ENCODE data around the gene PUS1.

PUS1 gene

DNA sequence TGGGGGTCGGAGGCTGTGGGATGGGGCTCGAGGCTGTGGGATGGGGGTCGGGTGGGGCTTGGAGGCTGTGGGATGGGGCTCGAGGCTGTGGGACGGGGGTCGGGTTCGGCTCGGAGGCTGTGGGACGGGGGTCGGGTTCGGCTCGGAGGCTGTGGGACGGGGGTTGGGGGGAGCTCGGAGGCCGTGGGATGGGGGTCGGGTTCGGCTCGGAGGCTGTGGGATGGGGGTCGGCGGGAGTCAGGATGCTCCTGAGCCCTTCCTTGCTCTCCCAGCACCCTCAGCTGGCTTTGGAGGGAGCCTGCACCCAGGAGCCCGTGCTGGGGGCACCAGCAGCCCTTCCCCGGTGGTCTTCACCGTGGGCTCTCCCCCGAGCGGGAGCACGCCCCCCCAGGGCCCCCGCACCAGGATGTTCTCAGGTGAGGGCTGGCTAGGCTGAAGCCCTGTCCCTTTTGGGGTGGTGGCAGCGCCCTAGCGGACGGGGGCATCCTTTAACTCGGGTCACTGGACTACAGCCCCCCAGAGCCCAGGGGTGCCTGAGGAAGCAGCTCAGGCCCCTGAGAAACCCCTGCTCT is 11.9 kb upstream of the PUS1 start:
- DNase-seq = no peak

DNA sequence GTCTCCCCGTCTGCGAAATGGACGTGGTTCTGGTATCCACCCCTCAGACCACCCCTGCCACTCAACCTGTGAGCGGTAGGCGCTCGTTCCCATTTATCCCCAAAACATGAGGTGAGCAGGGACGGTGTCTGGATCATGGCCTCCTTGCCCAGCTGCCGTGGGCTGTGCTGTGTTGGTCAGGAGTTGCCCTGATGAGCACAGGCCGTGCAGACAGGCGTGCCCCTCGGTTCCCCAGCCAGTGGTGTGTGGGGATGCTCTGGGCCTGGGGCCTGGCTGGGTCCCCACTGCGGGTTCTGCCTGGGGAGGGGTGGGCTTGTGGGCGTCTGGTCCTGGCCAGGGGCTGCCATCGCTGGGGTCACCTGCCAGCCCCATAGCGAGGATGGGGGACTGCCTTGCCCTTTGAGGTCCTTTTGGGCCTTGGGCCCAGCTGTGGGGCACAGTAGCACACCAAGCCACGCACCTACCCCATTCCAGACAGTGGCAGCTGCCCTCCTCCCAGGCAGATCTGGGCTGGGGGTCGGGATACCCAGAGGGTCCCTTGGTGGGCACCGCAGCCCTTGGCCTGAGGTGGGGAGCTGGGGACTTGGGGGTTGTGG is 11.3 kb upstream of the PUS1 start:
- DNase-seq = no peak

DNA sequence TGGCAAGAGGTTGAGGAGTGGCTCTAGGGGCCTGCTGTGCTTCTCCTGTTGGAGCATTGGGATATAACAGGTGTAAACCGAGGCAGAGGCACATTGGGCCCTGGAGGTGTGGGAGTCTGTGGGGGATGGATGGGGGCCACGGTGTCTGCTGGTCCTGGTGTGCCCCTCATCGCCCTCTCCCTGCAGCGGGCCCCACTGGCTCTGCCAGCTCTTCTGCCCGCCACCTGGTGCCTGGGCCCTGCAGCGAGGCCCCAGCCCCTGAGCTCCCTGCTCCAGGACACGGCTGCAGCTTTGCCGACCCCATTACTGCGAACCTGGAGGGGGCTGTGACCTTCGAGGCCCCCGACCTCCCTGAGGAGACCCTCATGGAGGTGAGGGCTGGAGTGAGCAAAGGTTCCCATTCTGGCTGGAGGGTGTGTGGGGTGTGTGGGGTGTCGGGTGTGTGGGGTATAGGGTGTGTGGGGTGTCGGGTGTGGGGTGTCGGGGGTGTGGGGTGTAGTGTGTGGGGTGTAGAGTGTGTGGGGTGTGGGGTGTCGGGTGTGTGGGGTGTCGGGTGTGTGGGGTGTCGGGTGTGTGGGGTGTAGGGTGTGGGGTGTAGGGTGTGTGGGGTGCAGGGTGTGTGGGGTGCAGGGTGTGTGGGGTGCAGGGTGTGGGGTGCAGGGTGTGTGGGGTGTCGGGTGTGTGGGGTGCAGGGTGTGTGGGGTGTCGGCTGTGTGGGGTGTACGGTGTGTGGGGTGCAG is 10.6 kb upstream of the PUS1 start:
- DNase-seq = no peak

DNA sequence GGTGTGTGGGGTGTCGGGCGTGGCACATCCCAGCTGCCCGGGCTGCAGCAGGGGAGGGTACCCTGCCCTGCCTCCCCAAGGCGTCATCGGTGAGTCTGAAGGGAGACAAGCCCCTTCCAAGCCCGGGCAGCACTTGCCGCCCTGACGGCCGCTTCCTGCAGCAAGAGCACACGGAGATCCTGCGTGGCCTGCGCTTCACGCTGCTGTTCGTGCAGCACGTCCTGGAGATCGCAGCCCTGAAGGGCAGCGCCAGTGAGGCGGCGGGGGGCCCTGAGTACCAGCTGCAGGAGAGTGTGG is 10.1 kb upstream of the PUS1 start:
- no peak for DNase-seq

DNA sequence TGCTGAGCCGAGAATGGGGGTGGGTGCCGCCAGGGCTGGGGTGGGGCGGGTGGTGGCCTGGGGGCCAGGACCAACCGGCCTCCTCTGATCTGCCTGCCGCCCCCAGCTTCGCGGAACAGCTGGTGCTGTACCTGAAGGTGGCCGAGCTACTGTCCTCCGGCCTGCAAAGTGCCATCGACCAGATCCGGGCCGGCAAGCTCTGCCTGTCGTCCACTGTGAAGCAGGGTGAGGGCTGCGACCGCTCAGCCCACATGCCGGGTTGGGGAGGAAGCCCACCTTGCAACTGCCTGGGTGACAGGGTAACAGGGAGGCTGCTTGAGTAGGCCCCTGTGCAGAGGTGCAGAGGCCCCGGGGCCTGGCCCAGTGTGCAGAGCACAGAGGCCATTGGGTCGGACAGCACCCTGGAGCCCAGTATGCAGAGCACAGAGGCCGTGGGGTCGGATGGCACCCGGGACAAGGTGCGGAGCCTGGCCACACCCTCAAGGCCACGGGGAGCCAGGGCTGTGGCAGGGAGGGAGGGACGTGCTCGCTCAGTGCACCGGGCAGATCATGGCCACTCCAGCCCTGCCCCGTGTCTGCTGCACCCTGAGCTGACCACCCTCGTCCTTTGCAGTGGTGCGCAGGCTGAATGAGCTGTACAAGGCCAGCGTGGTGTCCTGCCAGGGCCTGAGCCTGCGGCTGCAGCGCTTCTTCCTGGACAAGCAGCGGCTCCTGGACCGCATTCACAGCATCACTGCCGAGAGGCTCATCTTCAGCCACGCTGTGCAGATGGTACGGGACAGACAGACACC is 9.5 kb upstream of the PUS1 start:
- no peak for DNase-seq

DNA sequence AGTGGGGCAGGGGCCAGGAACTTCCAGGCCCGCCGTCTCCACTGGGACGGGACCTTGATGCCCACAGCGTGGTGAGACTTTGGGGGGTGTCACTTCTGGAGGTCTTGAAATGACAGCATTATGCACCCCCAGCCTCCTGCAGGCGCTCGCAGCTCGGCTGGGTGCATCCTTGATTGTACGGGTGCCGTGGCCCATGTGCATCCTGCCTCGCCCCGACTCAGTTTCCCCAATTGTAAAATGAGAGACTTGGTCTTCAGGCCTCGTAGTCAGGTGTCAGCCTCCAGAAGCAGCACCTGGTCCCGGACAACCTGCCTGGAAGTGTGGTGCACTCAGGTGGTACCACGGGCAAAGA is 8.9 kb upstream of the PUS1 start:
- no peak for DNase-seq

DNA sequence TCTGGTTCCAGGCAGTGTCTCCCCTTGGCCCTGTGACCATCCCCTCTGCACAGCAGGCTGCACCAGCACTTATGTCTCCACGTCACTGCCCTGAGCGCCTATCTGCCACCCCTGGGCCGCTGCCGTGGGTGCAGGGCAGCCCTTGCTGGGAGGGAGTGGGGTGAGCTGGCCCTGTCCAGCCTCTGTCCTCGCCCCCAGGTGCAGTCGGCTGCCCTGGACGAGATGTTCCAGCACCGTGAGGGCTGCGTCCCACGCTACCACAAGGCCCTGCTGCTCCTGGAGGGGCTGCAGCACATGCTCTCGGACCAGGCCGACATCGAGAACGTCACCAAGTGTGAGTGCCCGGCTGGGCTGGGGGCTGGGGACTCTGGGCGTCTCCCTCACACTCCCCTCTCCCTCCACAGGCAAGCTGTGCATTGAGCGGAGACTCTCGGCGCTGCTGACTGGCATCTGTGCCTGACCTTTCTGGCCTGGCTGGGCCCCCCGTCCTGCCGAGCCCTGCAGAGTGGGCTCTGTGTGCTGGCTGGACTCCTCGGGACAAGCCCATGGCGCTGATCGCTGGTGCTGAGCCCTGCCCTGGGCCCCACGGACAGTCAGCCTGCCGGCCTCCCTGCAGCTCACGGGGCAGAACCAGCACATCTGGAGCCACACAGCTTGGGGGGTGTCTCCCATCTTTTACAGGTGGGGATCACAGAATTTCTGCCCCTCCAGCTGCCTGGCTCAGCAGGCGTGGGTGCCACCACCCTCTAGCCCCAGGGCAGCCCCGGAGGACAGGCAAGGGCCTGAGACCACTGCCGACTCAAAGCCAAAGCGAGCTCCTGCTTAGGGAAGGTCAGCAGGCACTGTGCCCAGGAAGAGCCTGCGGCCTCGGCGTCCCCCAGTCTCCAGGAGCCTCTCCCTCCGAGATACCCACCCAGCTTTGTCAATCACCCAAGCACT is 7.9 kb upstream of the PUS1 start:
- DNase-seq = no peak

DNA sequence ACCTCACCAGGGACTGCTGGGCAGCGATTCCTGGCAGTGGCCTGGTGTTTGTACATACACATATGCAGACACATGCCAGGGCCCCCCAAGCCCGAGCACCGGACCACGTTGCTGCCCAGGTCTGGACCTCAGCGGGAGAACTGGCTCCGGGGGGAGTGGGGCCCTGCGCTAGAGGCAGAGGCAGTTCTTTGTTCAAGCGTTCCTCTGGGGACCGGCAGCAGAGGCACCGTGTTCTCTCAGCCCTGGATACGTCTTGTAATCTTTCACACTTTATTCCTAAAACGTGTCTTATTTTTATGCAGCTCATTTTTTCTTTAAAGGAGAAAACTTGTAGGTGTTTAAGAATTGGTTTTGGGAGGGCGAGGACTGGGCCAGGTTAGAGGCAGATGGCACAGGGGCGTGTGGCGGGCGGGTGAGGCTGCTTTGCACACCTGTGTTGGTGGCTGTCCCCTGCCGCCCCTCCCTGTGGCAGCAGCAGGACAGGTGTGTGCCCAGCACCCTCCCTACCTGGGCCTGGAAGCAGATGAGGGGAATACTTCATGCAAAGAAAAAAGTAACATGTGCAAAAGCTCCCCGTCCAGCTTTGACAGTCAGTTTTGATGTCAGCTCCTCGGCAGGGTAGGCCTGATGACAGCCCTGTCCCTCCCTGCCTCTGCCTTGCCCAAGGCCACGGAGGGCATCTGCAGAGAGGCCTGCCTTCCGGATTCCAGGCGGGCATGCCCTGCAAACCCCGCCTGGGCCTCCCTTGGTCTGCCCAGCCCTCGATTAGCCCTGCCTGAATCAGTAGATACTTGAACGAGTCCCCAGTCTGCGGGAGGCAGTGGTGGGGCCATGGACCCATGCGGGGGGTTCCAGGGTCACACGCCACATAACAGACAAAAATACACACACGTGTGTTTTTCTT is 7.0 kb upstream of the PUS1 start:
- DNase-seq = no peak

DNA sequence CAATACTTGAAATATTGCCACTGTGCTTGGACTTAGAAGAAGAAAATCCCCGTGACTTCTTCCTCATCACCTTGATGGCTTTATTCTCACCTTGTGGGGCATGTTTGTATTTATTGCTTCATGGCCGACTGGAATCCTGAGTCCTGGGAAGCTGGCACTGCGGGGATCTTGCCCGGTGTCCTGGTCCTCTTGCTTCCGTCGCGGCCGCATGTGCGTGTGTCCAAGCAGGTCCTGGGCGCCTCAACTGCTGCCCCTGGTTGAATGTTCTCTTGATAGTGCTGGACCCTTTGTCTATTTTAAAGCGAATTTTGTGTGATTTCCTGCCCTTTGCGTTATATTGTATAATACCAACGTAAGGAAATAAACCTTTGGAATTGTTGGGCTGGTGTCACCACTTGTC is 6.3 kb upstream of the PUS1 start:
- no peak for DNase-seq

DNA sequence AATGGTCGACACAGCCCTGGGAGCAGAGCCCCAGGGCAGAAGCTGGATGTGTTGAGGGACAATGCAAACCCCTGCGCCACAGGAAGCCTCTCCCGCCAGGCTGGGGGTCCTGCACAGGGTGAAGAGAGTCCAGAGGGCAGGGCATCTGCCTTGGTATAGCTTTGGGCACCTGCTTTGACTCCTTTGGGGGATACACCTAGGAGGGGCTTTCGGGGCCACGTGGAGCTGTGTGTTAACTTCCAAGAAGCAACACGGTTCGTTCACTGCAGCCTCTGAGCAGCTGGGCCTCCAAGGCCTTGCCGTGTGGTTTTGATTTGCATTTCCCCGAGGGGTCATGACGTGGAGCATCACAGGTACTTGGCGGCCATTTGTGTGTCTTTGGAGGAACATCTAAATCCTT is 5.8 kb upstream of the PUS1 start:
- DNase-seq = no peak

DNA sequence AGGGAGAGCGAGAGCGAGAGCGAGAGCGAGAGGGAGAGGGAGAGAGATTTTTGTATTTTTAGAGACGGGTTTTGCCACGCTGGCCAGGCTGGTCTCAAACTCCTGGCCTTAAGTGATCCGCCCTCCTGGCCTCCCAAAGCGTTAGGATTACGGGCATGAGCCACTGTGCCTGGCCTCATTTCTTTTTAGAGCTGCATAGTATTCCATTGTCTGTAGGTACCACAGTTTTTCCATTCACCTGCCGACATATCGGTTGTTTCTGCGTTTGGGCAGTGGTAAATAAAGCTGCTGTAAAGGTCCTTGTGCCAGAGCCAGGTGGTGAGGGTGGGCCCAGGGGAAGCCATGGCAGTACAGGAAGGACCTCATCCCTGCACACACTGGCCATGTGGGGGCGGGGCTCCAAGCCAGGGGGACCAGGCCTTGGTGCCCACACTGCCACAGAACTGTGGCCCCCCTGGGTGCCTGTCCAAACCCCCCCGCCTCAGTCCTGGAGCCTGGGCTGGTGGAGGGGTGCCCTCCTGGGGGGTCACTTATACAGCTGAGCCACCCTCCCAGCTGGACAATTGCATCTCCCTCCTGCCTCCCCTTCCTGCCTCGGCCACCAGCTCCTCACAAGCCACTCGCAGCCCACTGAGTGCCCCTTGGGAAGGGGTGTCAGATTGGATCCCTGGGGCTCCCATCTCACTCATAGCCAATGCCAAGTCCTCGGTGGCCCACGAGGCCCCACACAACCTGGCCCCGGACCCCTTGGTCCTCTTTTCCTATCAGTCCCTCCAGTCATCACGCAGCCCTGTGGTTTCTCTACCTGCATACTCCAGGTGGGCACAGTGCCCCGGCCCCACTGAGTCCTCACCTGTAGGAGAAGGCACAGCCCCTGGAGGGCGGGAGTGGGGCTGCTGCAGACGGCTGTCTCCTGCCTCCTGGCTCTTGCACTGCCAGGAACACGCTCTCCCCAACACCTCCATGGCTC is 1.7 kb upstream of the PUS1 start:
- no peak for DNase-seq

DNA sequence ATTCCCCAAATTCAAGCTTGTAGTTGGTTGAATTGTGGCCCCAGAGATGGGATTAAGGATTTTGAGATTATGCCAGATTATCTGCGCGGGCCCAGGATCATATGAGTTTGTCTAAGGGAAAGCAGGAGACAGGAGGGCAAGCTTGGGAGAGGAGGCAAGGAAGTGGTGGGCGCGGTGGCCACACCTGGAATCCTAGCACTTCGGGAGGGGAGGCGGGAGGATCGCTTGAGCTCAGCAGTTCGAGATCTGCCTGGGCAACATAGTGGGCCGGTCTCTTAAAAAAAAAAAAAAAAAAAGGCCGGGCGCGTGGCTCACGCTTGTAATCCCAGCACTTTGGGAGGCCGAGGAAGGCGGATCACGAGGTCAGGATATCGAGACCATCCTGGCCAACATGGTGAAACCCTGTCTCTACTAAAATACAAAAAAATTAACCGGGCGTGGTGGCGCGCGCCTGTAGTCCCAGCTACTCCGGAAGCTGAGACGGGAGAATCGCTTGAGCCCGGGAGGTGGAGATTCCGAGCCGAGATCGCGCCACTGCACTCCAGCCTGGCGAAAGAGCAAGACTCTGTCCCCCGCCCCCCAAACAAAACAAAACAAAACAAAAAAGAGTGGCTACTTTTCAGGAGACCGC is 881 bp upstream of the PUS1 start:
- no peak for DNase-seq

DNA sequence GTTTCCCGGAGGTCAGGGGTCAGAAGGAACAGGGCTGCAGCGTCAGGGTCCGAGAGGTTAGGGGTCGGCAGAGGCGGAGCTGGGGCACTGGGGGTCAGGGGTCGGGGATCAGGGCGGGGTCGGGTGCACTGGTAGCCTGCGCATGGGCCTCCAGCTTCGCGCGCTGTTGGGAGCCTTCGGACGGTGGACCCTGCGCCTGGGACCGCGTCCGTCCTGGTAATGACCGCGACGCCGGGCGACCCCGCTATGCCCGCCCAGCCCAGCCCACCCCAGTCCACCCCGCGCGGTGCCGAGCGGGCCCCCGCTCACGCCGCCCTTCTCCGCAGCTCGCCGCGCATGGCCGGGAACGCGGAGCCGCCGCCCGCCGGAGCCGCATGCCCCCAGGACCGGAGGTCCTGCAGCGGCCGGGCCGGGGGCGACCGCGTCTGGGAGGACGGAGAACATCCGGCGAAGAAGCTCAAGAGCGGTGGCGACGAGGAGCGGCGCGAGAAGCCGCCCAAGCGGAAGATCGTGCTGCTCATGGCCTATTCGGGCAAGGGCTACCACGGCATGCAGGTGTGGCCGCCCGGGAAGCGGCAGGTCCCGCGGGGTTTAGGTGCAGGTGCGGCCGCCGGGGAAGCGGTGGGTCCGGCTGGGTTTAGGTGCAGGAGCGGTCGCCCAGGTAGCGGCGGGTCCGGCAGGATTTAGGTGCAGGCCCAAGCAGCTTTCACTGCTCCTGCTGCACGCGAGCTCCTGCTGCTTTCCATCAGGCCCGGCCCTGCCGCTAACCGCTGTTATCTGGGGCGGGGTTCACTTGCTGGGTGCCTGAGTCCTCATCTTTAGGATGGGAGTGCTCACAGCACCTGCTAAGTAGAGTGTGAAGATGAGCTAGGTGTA is 743 bp downstream of the PUS1 start:
- no peak for DNase-seq

DNA sequence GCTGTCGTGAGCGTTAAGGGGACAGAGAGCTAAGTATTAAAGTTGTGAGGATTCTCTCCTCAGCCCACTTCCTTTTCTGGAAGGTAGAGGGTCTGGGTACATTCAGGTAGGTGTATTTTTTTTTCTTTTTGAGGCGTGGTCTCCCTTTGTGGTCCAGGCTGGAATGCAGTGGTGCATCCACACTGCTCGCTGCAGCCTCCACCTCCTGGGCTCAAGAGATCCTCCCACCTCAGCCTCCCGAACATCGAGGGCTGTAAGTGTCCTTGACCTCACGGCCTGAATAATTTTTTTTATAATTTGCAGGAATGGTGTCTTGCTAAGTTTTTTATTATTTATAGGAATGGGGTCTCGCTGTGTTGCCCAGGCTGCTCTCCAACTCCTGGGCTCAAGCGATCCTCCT is 1.4 kb downstream of the PUS1 start:
- no peak for DNase-seq

DNA sequence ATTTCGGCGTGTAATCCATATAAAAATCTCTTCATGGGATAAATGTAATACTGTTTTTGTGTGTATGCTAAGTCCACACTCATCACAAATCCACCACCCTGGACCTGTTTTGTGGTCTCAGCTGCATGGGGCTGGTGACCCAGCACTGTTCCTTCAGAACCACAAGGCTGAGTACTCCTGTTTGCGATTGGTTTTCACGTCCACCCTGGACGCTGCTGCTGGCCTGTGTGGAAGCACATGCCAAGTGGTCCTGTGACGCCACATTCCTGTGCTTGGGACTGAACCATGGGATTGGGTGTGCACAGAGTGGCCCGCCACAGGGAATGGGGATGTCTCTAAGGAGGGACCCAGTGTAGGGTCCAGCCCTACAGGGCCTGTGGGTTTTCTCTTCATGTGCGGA is 4.3 kb downstream of the PUS1 start:
- no peak for DNase-seq

DNA sequence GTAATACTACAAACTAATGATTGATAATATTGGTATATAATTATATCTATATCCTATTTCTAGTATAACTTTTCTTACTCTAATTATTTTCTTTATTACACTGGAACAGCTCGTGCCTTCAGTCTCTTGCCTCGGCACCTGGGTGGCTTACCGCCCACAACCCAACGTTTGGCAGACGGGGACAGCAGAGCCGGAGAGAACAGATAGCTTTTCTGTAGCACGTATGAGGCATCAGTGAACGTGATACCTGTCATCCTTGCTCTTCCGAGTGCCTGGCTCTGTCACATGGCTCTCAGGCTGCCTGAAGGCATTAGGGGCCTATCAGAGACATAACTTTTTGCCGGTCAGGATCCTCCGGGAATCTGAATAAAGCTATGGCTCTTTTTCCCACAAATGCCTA is 5.5 kb downstream of the PUS1 start:
- DNase-seq = no peak

DNA sequence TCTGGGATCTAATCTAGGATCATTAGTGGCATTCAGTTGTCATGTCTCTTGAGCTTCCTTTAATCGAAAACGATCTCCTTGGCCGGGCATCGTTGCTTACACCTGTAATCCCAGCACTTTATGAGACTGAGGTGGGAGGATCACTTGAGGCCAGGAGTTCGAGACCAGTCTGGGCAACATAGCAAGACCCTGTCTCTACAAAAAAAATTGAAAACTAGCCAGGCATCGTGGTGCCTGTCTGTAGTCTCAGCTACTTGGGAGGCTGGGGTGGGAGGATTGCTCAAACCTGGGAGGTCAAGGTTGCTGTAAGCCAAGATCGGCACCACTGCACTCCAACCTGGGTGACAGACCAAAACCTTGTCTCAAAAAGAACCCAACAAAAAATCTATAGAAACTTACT is 9.0 kb downstream of the PUS1 start:
- DNase-seq = no peak

DNA sequence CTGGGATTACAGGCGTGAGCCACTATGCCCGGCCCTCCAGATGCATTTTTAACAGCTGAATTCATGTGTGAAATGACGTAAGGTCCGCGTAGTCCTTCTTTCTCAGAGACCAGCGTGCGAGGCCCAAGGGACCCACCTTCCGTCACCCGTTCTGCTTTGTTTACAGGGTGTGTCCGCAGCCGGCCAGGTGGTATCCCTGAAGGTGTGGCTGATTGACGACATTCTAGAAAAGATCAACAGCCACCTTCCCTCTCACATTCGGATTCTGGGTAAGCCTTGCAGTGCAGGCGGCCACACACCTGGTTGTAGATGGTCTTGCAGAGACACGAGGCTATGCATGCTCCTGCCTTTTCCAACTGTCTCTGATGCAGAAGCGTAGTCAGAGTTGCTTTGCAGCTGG is 9.9 kb downstream of the PUS1 start:
- DNase-seq = no peak

DNA sequence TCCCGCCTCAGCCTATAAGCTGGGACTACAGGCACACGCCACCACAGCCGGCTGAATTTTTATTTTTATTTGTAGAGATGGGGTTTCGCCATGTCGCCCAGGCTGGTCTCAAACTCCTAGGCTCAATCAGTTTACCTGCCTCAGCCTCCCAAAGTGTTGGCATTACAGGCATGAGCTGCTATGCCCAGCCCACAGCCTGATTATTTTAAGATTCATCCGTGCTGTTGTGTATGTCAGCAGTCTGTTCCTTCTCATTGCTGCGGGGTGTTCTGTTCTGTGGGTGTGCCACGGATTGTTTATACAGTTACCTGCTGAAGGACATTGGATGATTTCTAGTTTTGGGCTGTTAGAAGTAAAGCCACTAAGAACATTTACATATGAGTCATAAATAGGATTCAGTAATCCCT is 11.1 kb downstream of the PUS1 start:
- no peak for DNase-seq
